CD14-positive monocyte (primary cell): ENCODE measurements around the gene HHIP. TPM values are rescaled to one million over a fixed set of nuclear protein-coding genes. Genes with fewer than 3 reads are reported as not detected.

Experiments used
- DNase-seq, 3 donors: peaks; one replicate each; pipeline ENCODE4 v3.0.0-alpha.2; 2011 to 2022
- H2AFZ ChIP-seq: 2 replicates; pipeline ENCODE4 v1.6.0; 2012; ENCODE audit warnings: mild to moderate bottlenecking, low read depth, low read length, inconsistent platforms; ENCODE audit not compliant: insufficient read depth, poor library complexity, severe bottlenecking
- H3K27ac ChIP-seq, 2 donors: 1 replicate in 1 of 2; 2 replicates in 1 of 2; pipeline ENCODE4 v1.5.1; 2012 to 2013; ENCODE audit warnings: low read length in 2 of 2, control low read depth in 1 of 2, inconsistent platforms in 1 of 2, low read depth in 1 of 2, mild to moderate bottlenecking in 1 of 2
- H3K27me3 ChIP-seq, 2 donors: one replicate each; pipeline versions ENCODE4 v1.6.0 to v1.6.1; 2011 to 2013; ENCODE audit warnings: low read length in 2 of 2; ENCODE audit not compliant: control insufficient read depth in 2 of 2, insufficient read depth in 2 of 2
- H3K36me3 ChIP-seq, 2 donors: replicated peaks in 1 of 2; 1 replicate in 1 of 2; 2 replicates in 1 of 2; pipeline versions ENCODE4 v1.5.1 to v1.6.1; 2012 to 2013; ENCODE audit warnings: low read length in 2 of 2, control low read depth in 1 of 2, inconsistent platforms in 1 of 2, mild to moderate bottlenecking in 1 of 2; ENCODE audit not compliant: insufficient read depth in 2 of 2, control insufficient read depth in 1 of 2
- H3K4me1 ChIP-seq, 2 donors: 1 replicate in 1 of 2; 2 replicates in 1 of 2; pipeline versions ENCODE4 v1.5.1 to v1.6.1; 2012 to 2013; ENCODE audit warnings: low read length in 2 of 2, control low read depth in 1 of 2, inconsistent platforms in 1 of 2, mild to moderate bottlenecking in 1 of 2, moderate library complexity in 1 of 2; ENCODE audit not compliant: insufficient read depth in 2 of 2, control insufficient read depth in 1 of 2
- H3K4me2 ChIP-seq: replicated peaks from 2 replicates; pipeline ENCODE3; 2012; ENCODE audit warnings: low read length, moderate library complexity, mild to moderate bottlenecking; ENCODE audit not compliant: poor library complexity, severe bottlenecking; ENCODE audit errors: extremely low read depth
- H3K4me3 ChIP-seq, 3 experiments: fragments of 200-600 bp in 1 of 3; sonication (generic) in 1 of 3; replicated peaks in 1 of 3; 1 replicate in 2 of 3; 2 replicates in 1 of 3; pipeline ENCODE4 v1.5.1; 2011 to 2013; ENCODE audit warnings: low read length in 3 of 3, mild to moderate bottlenecking in 3 of 3, control low read depth in 2 of 3, low read depth in 2 of 3, inconsistent platforms in 1 of 3, moderate library complexity in 1 of 3
- H3K79me2 ChIP-seq: 2 replicates; pipeline ENCODE4 v1.6.0; 2012; ENCODE audit warnings: mild to moderate bottlenecking, control low read depth, inconsistent platforms, low read length, moderate library complexity; ENCODE audit not compliant: insufficient read depth
- H3K9ac ChIP-seq: 2 replicates; pipeline ENCODE4 v1.6.0; 2017; ENCODE audit warnings: low read length, mild to moderate bottlenecking; ENCODE audit not compliant: insufficient read depth, poor library complexity, severe bottlenecking
- H3K9me3 ChIP-seq, 2 donors: replicated peaks in 1 of 2; 1 replicate in 1 of 2; 2 replicates in 1 of 2; pipeline versions ENCODE4 v1.5.1 to v1.6.1; 2012 to 2013; ENCODE audit warnings: low read length in 2 of 2, control low read depth in 1 of 2; ENCODE audit not compliant: control insufficient read depth in 1 of 2, insufficient read depth in 1 of 2
- H4K20me1 ChIP-seq: 2 replicates; pipeline ENCODE4 v1.6.0; 2012; ENCODE audit warnings: mild to moderate bottlenecking, low read length, control low read depth, moderate library complexity; ENCODE audit not compliant: insufficient read depth
- H3K27ac Mint-ChIP-seq, 7 donors: one replicate each; pipeline ENCODE4 v1.8.0; 2020; ENCODE audit warnings: mild to moderate bottlenecking in 7 of 7, mixed read lengths in 7 of 7, moderate library complexity in 6 of 7, inconsistent platforms in 2 of 7
- H3K27me3 Mint-ChIP-seq, 3 donors: one replicate each; pipeline ENCODE4 v1.8.0; 2021 to 2022; ENCODE audit warnings: low read depth in 3 of 3, mild to moderate bottlenecking in 3 of 3, mixed read lengths in 3 of 3, moderate library complexity in 3 of 3, inconsistent platforms in 1 of 3
- H3K36me3 Mint-ChIP-seq, 2 donors: one replicate each; pipeline ENCODE4 v1.8.0; 2020; ENCODE audit warnings: mixed read lengths in 2 of 2, inconsistent platforms in 1 of 2, mild to moderate bottlenecking in 1 of 2
- H3K4me1 Mint-ChIP-seq: one replicate; pipeline ENCODE4 v1.8.0; 2020; ENCODE audit warnings: mild to moderate bottlenecking, mixed read lengths
- H3K4me3 Mint-ChIP-seq, 2 donors: one replicate each; pipeline ENCODE4 v1.8.0; 2020; ENCODE audit warnings: mild to moderate bottlenecking in 2 of 2, mixed read lengths in 2 of 2, moderate library complexity in 1 of 2
- H3K9me3 Mint-ChIP-seq, 7 donors: one replicate each; pipeline ENCODE4 v1.8.0; 2020 to 2022; ENCODE audit warnings: mixed read lengths in 7 of 7, mild to moderate bottlenecking in 6 of 7, moderate library complexity in 6 of 7, inconsistent platforms in 2 of 7
- CTCF ChIP-seq: fragments of 200-600 bp; IDR thresholded peaks from one replicate; pipeline ENCODE4 v1.8.0; 2022; ENCODE audit warnings: antibody characterized with exemption, mild to moderate bottlenecking
- WGBS: methylation state at CpG from one replicate; pipeline ENCODE4 v1.1.5; 2013; ENCODE audit warnings: missing lambda C conversion rate; ENCODE audit not compliant: insufficient coverage; 5-methylcytosine and 5-hydroxymethylcytosine counted together
- intact Hi-C, 2 donors: fragments of 100-400 bp; cut with micrococcal nuclease; formaldehyde crosslinking; loops; one replicate each; pipeline versions ENCODE4 v1.15.0 to v1.15.1; 2023
- polyA plus RNA-seq, 3 donors: library from polyadenylated mRNA; depleted of rRNA in 1 of 3; unstranded in 2 of 3; stranded (reverse) in 1 of 3; fragments of 300-500 nt in 2 of 3; fragments of >200 nt in 1 of 3; fragmentation: Illumina TruSeq in 2 of 3; gene quantifications; 1 replicate in 2 of 3; 2 replicates in 1 of 3; pipeline ENCODE4 v1.2.3, GENCODE V29; 2012 to 2021

The HHIP gene
- polyA plus RNA-seq, 3 donors, result not detected

- peaks cover 0 to 2% (median 2%) of the 10 kb centered on the region in 3 donors for H3K27me3 Mint-ChIP-seq
- no peak overlapping the region for H2AFZ ChIP-seq
- no peaks in the 10 kb centered on the region for H4K20me1 ChIP-seq
- no peak for DNase-seq
- no peaks in the 10 kb centered on the region for H3K79me2 ChIP-seq
- H3K27ac ChIP-seq, result no peak overlapping the region
- H3K4me3 ChIP-seq, result no peak overlapping the region
- H3K9ac ChIP-seq, result no peak overlapping the region
- intact Hi-C loops, result no loop called here
- H3K27ac Mint-ChIP-seq, result no peak overlapping the region
- H3K9me3 ChIP-seq, result no peaks in the 10 kb centered on the region
- H3K4me3 Mint-ChIP-seq, result no peak overlapping the region
- no peaks in the 10 kb centered on the region for H3K9me3 Mint-ChIP-seq
- no peaks in the 10 kb centered on the region for H3K27me3 ChIP-seq
- H3K36me3 ChIP-seq, result no peaks in the 10 kb centered on the region
- TF ChIP-seq CTCF, result no peak
- H3K4me1 ChIP-seq, result no peaks in the 10 kb centered on the region
- no peak overlapping the region for H3K4me2 ChIP-seq
- no peaks in the 10 kb centered on the region for H3K36me3 Mint-ChIP-seq
- H3K4me1 Mint-ChIP-seq, result no peaks in the 10 kb centered on the region
- 82% methylated on average over 4 of the region's 7 CpGs for WGBS
These were observed 18.0 kb downstream of the HHIP start for GRCh38 chr4:144663834-144664475.

GRCh38 chr4:144666539-144667175, 20.7 kb downstream of the HHIP start:
- no peak overlapping the region for H3K4me3 Mint-ChIP-seq
- no peaks in the 10 kb centered on the region for H3K36me3 ChIP-seq
- no peaks in the 10 kb centered on the region for H3K79me2 ChIP-seq
- H3K36me3 Mint-ChIP-seq, result no peaks in the 10 kb centered on the region
- no peak overlapping the region for H3K4me3 ChIP-seq
- H3K9ac ChIP-seq, result no peak overlapping the region
- intact Hi-C loops, result no loop called here
- 93% methylated on average over 2 of the region's 2 CpGs for WGBS
- no peaks in the 10 kb centered on the region for H3K9me3 ChIP-seq
- no peak overlapping the region for H3K4me2 ChIP-seq
- H4K20me1 ChIP-seq, result no peaks in the 10 kb centered on the region
- no peaks in the 10 kb centered on the region for H3K27me3 ChIP-seq
- peaks cover 0 to 2% (median 2%) of the 10 kb centered on the region in 3 donors for H3K27me3 Mint-ChIP-seq
- TF ChIP-seq CTCF, result no peak
- H3K4me1 Mint-ChIP-seq, result no peaks in the 10 kb centered on the region
- H2AFZ ChIP-seq, result no peak overlapping the region
- no peak overlapping the region for H3K27ac ChIP-seq
- H3K4me1 ChIP-seq, result no peaks in the 10 kb centered on the region
- H3K9me3 Mint-ChIP-seq, result no peaks in the 10 kb centered on the region
- no peak overlapping the region for H3K27ac Mint-ChIP-seq
- no peak for DNase-seq
